ENCODE data around the gene ST6GALNAC6.

DNA sequence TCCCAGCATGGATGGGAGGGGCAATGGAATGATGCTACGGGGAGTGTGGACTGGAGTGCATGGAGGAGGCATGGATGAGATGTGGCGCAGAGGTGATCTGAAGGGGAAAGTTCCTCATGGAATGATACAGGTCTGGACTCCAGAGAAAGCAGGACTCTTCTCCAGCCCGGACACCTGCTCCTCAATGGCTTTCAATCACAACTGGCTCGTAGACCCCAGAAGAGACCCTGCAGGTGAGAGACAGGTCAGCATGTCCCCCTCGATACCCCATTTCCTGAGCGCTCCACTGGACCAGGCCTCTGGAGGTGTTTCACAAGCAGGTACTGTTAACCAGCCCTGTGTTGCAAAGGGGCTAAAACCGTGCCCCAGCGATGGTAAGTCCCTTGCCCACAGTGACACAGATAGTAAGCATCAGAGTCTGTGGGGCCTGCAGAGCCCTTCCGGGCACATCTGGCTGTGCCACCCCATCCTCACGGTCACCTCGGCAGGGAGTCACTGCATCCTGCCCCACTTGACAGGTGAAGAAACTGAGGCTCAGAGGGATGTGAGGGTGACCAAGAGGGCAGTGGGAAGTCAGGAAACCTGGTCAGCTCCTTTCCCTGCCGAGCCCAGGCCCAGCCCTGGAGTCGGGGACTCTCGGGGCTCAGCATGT, 43.7 kb upstream of the ST6GALNAC6 start:
- TF ChIP-seq, protein P1, sequence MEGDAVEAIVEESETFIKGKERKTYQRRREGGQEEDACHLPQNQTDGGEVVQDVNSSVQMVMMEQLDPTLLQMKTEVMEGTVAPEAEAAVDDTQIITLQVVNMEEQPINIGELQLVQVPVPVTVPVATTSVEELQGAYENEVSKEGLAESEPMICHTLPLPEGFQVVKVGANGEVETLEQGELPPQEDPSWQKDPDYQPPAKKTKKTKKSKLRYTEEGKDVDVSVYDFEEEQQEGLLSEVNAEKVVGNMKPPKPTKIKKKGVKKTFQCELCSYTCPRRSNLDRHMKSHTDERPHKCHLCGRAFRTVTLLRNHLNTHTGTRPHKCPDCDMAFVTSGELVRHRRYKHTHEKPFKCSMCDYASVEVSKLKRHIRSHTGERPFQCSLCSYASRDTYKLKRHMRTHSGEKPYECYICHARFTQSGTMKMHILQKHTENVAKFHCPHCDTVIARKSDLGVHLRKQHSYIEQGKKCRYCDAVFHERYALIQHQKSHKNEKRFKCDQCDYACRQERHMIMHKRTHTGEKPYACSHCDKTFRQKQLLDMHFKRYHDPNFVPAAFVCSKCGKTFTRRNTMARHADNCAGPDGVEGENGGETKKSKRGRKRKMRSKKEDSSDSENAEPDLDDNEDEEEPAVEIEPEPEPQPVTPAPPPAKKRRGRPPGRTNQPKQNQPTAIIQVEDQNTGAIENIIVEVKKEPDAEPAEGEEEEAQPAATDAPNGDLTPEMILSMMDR (IDR thresholded peaks at IDR 0.05) = no peak
- TF ChIP-seq POLR2A (IDR thresholded peaks at IDR 0.05) = no peak
